HL-60 (cell line): ENCODE measurements around the gene AOPEP.

ENCODE experiments used
- POLR2AphosphoS5 ChIP-seq: IDR thresholded peaks from 2 replicates; pipeline ENCODE4 v1.6.1; 2012; ENCODE audit warnings: low read depth
- REST ChIP-seq: IDR thresholded peaks from 2 replicates; pipeline ENCODE4 v1.6.1; 2012; ENCODE audit warnings: low read depth; ENCODE audit not compliant: insufficient replicate concordance
- SPI1 ChIP-seq: IDR thresholded peaks from 2 replicates; pipeline ENCODE4 v1.6.1; 2012; ENCODE audit warnings: low read depth, mild to moderate bottlenecking, borderline replicate concordance
- TF ChIP-seq, protein P1 (sequence below): IDR thresholded peaks from one replicate; pipeline ENCODE4 v1.5.1; 2011; ENCODE audit warnings: low read length, control low read depth, inconsistent platforms; ENCODE audit not compliant: insufficient read depth

DNA sequence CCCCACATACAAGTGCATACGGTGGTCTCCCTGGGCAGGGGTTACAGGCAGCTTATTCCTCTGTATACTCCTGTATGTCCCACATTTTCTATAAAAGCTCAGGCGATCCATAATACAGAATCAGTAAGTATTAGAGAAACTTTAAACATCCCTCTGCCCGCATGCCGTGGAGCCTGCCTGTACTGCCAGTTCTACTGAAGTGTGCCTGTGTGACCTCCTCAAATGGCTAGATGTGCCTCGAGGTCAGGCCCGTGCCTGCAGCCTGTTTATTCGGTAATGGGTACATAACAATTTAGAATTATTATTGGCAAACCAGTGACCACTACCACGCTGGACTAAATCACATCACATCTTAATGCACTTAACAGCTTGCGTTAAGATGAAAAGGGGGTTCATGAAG is 400.2 kb downstream of the AOPEP start:
- TF ChIP-seq POLR2AphosphoS5 (no peak), SPI1 (no peak), REST (no peak)
- TF ChIP-seq, protein P1, sequence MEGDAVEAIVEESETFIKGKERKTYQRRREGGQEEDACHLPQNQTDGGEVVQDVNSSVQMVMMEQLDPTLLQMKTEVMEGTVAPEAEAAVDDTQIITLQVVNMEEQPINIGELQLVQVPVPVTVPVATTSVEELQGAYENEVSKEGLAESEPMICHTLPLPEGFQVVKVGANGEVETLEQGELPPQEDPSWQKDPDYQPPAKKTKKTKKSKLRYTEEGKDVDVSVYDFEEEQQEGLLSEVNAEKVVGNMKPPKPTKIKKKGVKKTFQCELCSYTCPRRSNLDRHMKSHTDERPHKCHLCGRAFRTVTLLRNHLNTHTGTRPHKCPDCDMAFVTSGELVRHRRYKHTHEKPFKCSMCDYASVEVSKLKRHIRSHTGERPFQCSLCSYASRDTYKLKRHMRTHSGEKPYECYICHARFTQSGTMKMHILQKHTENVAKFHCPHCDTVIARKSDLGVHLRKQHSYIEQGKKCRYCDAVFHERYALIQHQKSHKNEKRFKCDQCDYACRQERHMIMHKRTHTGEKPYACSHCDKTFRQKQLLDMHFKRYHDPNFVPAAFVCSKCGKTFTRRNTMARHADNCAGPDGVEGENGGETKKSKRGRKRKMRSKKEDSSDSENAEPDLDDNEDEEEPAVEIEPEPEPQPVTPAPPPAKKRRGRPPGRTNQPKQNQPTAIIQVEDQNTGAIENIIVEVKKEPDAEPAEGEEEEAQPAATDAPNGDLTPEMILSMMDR = no peak
